ENCODE data around the gene TUBB4B.

TUBB4B gene

DNA sequence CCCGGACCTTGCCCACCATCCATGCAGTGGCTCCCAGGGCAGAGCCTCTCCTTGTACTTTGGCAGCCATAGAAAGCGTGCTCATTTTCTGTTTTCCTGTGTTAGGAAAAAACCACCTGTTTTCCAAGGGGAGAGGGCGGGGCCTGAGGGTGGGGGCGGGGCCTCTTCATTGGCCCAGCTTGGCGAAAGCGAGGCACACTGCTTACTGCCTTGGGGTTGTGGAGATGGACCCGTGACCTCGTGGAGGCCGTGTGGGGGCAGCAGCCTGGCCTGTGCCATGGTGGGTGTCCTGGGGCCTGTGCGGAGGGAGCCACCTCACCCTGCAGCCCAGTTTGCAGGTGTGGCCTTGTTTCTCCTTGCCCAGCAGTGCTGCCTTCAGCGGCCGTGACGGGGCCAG lies 32.0 kb downstream of the TUBB4B start:
- DNase-seq = no peak

DNA sequence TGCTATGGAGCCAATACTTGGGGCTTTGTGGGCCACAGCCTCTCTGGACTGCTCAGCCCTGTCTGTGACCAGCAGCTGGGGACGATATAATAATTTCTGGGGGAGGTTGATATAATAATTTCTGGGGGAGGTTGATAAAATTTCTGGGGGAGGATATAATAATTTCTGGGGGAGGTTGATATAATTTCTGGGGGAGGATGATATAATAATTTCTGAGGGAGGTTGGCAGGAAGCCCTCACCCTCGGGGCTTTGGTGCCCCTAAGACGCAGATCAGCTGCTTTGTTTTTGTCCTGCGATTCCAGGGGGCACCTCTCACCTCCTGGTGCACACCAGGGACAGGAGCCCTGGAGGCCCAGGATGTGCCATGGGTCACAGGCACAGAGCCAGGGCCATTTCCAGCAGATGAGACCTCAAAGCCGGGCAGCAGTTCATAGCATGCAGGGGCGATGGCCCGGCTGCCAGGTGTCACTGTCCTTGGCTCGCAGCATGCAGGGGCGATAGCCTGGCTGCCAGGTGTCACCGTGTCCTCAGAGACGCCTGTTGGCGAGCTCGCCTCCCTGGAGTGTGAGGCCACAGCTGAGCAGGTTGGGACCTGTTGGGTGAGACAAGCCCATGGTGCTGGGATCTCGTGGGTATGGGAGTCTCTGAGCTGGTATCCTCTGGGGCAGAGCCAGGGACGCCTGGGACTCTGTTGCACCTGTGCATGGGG lies 32.7 kb downstream of the TUBB4B start:
- peak; percentile 77 for DNase-seq

GRCh38 chr9:137275203-137275587 lies 34.1 kb downstream of the TUBB4B start:
- DNase-seq = no peak

GRCh38 chr9:137275588-137276472 lies 34.7 kb downstream of the TUBB4B start:
- DNase-seq = no peak

DNA sequence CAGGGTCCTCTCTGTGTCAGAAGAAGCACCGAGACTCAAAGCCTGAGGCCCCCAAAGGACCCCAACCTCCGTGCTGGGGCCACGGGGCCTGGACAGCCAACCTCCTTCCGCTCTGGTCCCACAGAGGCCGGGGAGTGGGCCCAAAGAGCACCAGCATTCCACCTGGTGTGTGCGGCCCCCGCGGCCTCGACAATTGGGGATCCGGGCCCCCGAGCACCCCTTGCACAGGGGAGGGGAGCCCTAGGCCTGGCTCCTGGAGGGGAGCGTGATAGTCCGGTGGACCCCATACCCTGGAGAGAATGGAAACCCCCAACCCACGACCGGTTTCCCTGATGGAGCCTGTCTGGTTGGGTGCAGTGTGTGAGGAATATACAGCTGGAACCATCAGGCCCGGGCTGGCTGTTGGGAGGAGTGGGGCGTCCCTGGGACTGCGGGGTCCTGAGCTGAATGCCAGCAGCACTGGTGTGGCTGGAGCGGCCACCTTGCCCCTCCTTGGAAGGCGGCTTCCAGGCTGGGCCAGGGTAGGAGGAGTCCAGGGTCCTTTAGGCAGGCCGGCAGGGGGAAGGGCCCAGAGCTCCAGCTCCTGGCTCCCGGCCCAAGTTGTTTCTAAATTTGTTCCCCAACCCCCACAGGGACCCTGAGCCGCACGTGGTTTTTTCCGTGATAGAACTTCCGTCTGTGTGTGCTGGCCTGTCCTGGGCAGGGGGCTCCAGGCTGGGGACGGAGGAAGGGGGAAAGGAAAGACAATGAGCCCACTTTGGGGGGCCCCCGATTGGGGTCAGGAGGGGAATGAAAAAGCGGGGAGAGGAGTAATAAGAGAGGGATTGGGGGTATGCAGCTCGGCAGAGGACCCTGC lies 35.6 kb downstream of the TUBB4B start:
- DNase-seq = no peak

DNA sequence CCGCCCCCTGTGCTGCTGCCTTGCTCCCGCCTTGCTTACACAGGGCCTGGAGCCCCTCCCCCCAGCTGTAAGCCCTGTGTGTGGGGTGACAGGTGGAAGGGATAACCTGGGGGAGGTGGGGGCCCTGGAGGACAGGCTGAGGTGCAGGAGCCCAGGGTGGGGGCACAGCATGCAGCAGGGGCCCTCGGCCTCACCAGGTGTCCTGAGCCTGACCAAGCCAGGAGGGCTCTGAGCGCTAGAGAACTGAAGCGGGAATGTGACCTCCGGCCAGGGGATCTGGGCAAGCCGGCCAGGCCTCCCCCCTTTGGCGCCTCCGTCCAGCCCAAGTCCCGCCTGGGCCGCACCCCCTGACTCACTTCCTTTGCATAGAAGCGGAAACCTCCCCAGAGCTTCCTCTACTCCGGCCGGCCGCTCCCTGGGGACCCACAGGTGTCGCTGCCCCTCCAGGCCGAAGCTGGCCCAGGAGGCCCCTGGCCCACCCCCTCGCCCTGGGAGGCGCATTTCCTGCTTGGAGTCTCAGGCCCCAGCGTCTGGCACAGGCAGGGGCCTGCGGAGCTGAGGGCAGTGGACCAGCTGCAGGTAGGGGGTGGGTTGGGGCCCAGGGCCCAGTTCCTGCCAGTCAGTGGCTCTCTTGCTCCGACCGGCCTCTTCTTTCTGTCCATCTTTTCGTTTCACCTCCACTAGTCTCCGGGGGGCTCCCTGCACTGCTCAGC lies 36.4 kb downstream of the TUBB4B start, which contains the start of gene TOR4A:
TOR4A (plus strand) TSS at position 398 of the 713 bp plus-strand sequence. CDS start 964 bp downstream, outside the sequence.
- DNase-seq = no peak

DNA sequence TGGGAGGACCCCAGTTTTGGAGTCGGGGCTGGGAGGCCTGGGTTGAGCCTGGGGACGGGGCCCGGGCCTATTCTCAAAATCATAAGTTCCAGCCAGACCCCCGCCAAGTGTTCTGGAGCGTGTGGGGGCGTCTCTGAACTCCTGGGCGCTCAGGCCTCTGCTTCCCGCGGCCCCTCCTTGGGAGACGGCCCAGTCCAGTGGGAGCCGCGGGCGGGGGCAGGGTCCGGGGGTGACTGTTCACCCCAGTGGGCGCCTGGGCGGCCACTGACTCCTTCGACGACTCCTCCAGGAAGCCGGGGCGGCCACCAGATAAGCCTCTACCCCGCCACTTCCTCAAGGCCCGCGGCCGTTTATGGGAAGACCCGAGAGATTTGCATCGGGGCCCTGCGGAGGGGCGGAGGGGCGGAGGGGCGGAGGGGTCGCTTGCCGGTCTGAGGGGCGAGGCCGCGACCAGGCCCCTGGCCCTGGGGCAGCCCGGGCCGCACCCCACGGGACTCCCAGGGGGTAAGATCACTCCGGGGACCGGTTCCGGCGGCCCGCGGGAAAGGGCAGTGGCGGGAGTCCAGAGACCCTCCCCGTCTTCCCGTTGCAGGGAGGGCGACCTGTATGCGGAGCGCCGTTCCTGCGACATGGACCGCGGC lies 37.1 kb downstream of the TUBB4B start:
- no peak for DNase-seq

- no peak for DNase-seq
Measured at GRCh38 chr9:137278721-137279711, 37.9 kb downstream of the TUBB4B start.

DNA sequence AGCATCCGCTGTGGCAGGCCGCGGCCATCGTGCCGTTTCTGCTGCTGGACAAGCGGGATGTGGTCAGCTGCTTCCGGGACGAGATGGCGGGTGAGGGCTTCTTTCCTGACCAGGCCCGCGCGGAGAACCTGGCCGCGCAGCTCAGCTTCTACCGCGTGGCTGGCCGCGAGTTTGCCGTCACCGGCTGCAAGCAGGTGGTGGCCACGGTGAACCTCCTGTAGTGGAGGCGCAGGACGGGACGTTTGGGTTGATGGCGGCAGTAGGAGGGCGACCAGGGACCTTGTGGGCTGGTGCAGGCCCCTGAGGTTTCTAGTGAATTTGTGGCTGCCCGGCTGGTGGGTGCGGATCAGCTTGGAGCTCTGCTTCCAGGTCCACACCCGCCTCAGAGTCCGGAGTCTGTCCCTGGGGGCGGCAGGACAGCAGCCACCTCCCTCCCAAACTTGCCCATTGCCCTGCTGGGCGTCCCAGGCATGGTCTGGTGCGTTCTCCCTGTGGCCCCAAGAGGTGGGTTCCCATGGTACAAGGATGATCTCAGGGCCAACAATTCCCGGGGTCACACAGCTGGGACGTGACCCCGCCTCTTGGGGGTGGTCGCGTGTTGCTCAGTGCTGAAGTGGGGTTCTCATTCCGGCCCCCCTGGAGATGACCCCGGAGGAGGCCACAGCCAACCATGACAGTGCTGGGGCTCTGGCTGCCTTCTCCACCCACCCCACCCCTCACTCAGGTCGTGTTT lies 38.8 kb downstream of the TUBB4B start:
- DNase-seq = no peak

- DNase-seq = no peak
Measured at GRCh38 chr9:137280474-137281344, 39.6 kb downstream of the TUBB4B start.

- DNase-seq = no peak
Measured at GRCh38 chr9:137281345-137282116, 40.4 kb downstream of the TUBB4B start.

DNA sequence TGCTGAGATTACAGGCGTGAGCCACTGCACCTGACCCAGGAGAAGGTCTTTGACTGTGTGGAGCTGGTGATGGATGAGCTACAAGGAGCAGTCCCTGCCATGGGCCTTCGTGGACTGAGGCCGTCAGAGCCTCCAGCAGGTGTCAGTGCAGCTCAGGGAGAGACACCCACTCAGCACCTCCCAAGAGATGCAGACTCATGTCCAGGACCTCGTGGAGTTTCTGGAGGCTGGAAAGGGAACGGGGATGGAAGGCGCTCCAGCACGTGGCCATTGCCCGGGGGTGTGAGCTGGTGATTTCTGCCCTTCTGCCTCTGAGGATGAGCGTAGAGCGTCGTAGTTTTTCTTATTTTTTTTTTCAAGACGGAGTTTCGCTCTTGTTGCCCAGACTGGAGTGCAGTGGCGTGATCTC lies 45.9 kb downstream of the TUBB4B start:
- peak; percentile 86 for DNase-seq

DNA sequence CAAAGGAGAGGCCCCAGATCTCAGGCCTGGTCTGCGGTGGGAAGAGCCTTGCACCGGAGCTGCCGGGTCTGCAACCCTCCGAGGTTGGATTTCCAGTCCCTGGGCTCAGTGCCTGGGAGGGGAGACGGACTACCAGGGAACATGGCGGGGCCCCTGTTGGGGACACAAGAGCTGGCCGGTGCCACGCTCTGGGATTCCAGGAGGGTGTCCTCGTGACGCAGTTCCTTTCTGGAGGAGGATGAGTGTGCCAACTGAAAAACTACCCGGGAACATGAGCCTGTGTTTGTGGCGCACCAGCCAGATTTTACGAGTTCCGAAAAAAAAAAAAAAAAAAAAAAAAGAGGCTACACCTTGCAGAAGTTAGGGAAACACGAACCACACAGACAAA lies 52.0 kb downstream of the TUBB4B start:
- DNase-seq = no peak
